Osteocyte (in vitro differentiated cells): ENCODE measurements around the gene LRRC3B. TPM values are rescaled to one million over a fixed set of nuclear protein-coding genes. Genes with fewer than 3 reads are reported as not detected.

Experiments
- DNase-seq: peaks from one replicate; pipeline ENCODE4 v3.0.0; 2021; ENCODE audit warnings: mixed read lengths; ENCODE audit not compliant: unreplicated experiment; ENCODE audit errors: extremely low spot score
- H3K27ac Mint-ChIP-seq: one replicate; pipeline ENCODE4 v1.8.0; 2021; ENCODE audit warnings: mild to moderate bottlenecking, mixed read lengths; ENCODE audit not compliant: unreplicated experiment
- H3K27me3 Mint-ChIP-seq: one replicate; pipeline ENCODE4 v1.8.0; 2021; ENCODE audit warnings: mixed read lengths; ENCODE audit not compliant: unreplicated experiment
- H3K36me3 Mint-ChIP-seq: one replicate; pipeline ENCODE4 v1.8.0; 2021; ENCODE audit warnings: mixed read lengths; ENCODE audit not compliant: unreplicated experiment
- H3K4me1 Mint-ChIP-seq: one replicate; pipeline ENCODE4 v1.8.0; 2021; ENCODE audit warnings: mixed read lengths; ENCODE audit not compliant: unreplicated experiment
- H3K4me3 Mint-ChIP-seq: one replicate; pipeline ENCODE4 v1.8.0; 2021; ENCODE audit warnings: mild to moderate bottlenecking, moderate library complexity, mixed read lengths; ENCODE audit not compliant: unreplicated experiment
- H3K9me3 Mint-ChIP-seq: one replicate; pipeline ENCODE4 v1.8.0; 2021; ENCODE audit warnings: mixed read lengths; ENCODE audit not compliant: unreplicated experiment
- total RNA-seq: library from RNA; stranded (reverse); gene quantifications from 2 replicates; pipeline ENCODE4 v1.2.1, GENCODE V29; 2021
- TF ChIP-seq, protein P1 (sequence below): fragments of 200-600 bp; sonication (generic); IDR thresholded peaks from 2 replicates; pipeline ENCODE4 v1.5.0; 2021; ENCODE audit warnings: antibody characterized with exemption, mild to moderate bottlenecking, moderate library complexity

LRRC3B gene
- total RNA-seq, 1 donor from 2014 or later = not detected

DNA sequence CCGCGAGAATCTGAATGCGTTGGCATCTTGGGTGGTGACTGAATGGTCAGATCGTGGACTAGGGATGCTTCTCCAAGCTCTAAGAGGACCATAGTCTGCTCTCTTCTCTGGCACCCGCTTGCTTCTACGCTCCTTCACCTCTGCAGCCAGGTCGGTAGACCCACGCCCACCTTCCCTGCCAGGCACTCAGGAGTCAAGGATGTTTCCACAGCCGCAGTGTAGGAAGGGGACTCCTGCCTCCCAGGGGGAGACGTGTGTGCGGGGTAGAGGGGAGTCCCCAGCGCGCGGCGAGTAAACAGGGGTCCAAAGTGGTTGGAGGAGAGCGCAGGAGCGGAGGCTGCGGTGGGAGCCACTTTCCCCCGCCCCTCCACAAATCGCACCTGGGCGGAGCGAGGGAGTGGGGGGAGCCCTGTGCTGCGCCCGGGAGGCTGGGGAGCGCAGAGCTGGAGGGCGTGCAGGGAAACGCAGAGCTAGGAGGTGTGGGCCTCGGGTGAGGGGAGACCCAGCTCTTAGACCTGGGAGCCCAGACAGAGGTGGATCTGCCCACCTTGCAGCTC lies 1.7 kb downstream of the LRRC3B start:
- H3K27ac Mint-ChIP-seq = no peak overlapping the region
- H3K36me3 Mint-ChIP-seq = no peaks in the 10 kb centered on the region
- peaks cover 14% of the 10 kb centered on the region for H3K4me1 Mint-ChIP-seq
- no peak for DNase-seq
- TF ChIP-seq, protein P1, sequence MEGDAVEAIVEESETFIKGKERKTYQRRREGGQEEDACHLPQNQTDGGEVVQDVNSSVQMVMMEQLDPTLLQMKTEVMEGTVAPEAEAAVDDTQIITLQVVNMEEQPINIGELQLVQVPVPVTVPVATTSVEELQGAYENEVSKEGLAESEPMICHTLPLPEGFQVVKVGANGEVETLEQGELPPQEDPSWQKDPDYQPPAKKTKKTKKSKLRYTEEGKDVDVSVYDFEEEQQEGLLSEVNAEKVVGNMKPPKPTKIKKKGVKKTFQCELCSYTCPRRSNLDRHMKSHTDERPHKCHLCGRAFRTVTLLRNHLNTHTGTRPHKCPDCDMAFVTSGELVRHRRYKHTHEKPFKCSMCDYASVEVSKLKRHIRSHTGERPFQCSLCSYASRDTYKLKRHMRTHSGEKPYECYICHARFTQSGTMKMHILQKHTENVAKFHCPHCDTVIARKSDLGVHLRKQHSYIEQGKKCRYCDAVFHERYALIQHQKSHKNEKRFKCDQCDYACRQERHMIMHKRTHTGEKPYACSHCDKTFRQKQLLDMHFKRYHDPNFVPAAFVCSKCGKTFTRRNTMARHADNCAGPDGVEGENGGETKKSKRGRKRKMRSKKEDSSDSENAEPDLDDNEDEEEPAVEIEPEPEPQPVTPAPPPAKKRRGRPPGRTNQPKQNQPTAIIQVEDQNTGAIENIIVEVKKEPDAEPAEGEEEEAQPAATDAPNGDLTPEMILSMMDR = no peak
- H3K4me3 Mint-ChIP-seq = no peak overlapping the region
- H3K9me3 Mint-ChIP-seq = no peaks in the 10 kb centered on the region
- H3K27me3 Mint-ChIP-seq = peaks cover 54% of the 10 kb centered on the region

DNA sequence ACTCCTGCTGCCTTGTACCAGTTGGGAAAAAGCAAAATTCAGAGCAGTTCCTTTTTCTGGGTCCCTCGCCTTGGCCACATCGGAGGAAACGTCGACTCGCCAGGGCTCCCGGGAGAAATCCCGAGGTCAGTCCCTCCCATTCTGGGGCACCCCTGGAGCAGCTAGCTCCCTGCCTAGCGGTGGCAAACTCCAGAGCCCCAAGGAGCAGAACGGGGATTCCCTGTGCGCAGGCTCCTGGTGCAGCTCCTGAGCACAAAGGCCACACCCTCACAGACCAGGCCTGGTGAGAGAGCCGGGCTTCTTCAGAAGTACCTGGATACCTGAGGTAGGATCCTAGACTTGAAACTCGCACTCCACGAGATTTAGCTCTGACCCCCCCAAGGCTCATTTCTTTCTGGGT lies 2.6 kb downstream of the LRRC3B start:
- no peak for DNase-seq
- Mint-ChIP-seq H3K4me3 (no peak overlapping the region), H3K27me3 (peaks cover 54% of the 10 kb centered on the region), H3K9me3 (no peaks in the 10 kb centered on the region), H3K27ac (no peak overlapping the region), H3K4me1 (peaks cover 14% of the 10 kb centered on the region), H3K36me3 (no peaks in the 10 kb centered on the region)
- TF ChIP-seq, protein P1 = no peak

DNA sequence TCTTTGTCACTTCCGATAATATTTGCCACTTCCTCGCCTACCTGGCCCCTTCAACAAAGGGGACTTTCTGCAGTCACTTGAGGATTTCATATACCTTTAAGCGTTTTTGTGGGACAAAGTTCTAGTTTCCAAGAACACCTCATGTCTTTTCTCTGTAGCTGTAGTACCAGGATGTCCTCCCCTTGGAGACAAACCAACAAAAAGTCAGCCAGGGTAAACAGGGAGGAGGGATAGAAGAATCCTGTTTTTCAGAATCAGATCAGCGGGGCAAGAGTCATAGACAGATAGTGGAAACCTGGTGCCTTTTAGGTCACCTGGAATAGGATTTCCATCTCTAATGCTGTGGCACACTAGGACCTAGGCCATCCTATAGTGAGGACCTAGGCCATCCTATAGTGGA lies 4.5 kb downstream of the LRRC3B start:
- no peaks in the 10 kb centered on the region for H3K36me3 Mint-ChIP-seq
- peaks cover 38% of the 10 kb centered on the region for H3K27me3 Mint-ChIP-seq
- H3K27ac Mint-ChIP-seq = no peak overlapping the region
- H3K4me1 Mint-ChIP-seq = peaks cover 11% of the 10 kb centered on the region
- DNase-seq = no peak
- TF ChIP-seq, protein P1 = no peak
- no peaks in the 10 kb centered on the region for H3K9me3 Mint-ChIP-seq
- no peak overlapping the region for H3K4me3 Mint-ChIP-seq

DNA sequence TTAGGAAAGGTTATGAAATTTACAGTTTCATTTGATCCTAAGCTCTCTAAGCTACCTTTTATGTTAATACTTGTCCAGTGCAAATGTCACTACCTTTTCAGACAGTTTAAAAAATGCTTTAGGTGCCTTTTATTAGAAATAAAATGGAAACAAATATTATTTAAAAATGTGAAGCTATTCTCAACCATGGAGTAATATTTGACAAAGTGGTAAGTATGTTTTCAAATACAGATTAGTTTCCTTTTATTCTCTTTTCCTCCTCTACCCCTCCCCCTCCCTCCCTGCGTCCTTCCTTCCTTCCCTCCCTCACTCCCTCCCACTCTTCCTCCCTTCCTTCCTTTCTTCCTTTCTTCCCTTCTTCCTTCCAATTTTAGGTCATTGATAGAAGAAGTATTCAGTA lies 6.3 kb downstream of the LRRC3B start:
- no peaks in the 10 kb centered on the region for H3K9me3 Mint-ChIP-seq
- H3K4me1 Mint-ChIP-seq = no peaks in the 10 kb centered on the region
- TF ChIP-seq, protein P1 = no peak
- peaks cover 22% of the 10 kb centered on the region for H3K27me3 Mint-ChIP-seq
- no peak for DNase-seq
- H3K4me3 Mint-ChIP-seq = no peak overlapping the region
- no peak overlapping the region for H3K27ac Mint-ChIP-seq
- no peaks in the 10 kb centered on the region for H3K36me3 Mint-ChIP-seq

DNA sequence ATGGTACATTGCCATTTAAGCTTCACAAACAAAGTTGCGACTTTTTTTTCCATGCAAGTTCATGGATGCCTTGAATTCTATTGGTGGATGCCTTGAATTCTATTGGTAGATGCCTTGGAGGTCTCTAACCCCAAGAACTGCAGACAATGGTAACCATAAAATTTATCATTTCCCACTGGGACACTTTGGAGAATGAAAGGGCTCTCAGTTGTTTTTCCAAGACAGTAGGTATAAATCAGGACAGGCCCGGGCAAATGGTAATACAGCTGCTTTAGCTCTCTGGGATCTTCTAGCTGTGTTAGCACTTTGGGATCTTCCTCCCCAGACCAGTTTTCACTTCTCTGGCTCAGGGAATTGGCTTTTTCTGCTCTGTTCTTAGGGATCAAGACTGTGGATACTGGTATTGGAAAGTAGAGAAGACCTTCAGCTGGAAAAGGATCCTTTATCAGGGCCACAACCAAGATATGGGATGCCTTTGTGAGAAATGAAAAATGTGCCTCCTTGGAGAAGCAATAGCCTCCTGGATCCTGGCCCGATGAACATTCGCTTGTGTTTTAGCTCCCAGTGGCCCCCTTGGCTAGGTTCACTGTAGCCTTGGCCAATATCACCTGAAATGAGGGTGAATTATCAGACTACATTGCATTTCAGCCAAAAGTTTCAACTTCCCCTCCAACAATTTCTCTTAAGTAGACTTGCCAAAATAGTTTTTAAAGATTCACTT lies 8.3 kb downstream of the LRRC3B start:
- no peak overlapping the region for H3K27ac Mint-ChIP-seq
- H3K4me3 Mint-ChIP-seq = no peak overlapping the region
- no peaks in the 10 kb centered on the region for H3K9me3 Mint-ChIP-seq
- no peak for DNase-seq
- no peaks in the 10 kb centered on the region for H3K4me1 Mint-ChIP-seq
- no peaks in the 10 kb centered on the region for H3K36me3 Mint-ChIP-seq
- TF ChIP-seq, protein P1 = no peak
- peaks cover 6% of the 10 kb centered on the region for H3K27me3 Mint-ChIP-seq
